Measurements from ENCODE around the gene SOX8.

SOX8 gene

GRCh38 chr16:973366-973765 is 8.2 kb upstream of the SOX8 start:
- no peak for TF ChIP-seq CTCF (IDR thresholded peaks at IDR 0.05; ENCODE audit: low read depth, low read length, missing control alignments)
- no peak for DNase-seq (ENCODE audit: extremely low read depth, low read depth)
- no peak overlapping the region for H3K4me3 ChIP-seq (replicated peaks; ENCODE audit: low read depth, low read length)

DNA sequence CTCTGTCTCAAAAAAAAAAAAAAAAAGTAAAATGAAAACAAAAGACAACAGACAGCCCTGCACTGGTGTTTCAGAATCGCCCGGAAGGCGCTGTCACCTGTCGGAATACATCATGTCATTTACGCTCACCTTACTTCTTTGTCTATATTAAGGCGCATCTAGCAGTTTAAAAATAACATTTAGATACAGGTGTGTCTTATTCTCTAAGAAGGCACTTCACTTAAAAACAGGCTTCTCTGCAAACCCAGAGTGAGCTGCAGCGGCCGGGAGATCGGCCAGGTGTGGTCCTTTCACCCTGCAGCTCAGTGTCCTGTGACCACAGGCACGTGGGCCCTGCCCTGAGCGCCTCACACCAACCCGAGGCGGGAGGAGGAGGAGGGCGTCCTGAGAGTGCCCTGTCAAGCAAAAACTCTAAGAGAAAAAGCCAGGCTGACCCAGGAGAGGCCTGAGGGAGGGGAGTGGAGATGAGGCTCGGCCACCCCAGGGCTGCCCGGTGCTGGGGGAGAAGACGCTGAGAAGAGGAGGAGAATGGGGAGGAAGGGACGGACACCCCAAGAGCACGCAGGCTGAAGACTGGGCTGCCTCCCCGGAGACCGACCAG is 7.5 kb upstream of the SOX8 start:
- no peak overlapping the region for H3K4me3 ChIP-seq (replicated peaks; ENCODE audit: low read depth, low read length)
- DNase-seq (ENCODE audit: extremely low read depth, low read depth) = no peak
- no peak for TF ChIP-seq CTCF (IDR thresholded peaks at IDR 0.05; ENCODE audit: low read depth, low read length, missing control alignments)

GRCh38 chr16:974611-975261 is 6.8 kb upstream of the SOX8 start:
- no peak for DNase-seq (ENCODE audit: extremely low read depth, low read depth)
- no peak for TF ChIP-seq CTCF (IDR thresholded peaks at IDR 0.05; ENCODE audit: low read depth, low read length, missing control alignments)
- no peak overlapping the region for H3K4me3 ChIP-seq (replicated peaks; ENCODE audit: low read depth, low read length)

GRCh38 chr16:975291-975690 is 6.3 kb upstream of the SOX8 start:
- no peak for TF ChIP-seq CTCF (IDR thresholded peaks at IDR 0.05; ENCODE audit: low read depth, low read length, missing control alignments)
- H3K4me3 ChIP-seq (replicated peaks; ENCODE audit: low read depth, low read length) = no peak overlapping the region
- no peak for DNase-seq (ENCODE audit: extremely low read depth, low read depth)

DNA sequence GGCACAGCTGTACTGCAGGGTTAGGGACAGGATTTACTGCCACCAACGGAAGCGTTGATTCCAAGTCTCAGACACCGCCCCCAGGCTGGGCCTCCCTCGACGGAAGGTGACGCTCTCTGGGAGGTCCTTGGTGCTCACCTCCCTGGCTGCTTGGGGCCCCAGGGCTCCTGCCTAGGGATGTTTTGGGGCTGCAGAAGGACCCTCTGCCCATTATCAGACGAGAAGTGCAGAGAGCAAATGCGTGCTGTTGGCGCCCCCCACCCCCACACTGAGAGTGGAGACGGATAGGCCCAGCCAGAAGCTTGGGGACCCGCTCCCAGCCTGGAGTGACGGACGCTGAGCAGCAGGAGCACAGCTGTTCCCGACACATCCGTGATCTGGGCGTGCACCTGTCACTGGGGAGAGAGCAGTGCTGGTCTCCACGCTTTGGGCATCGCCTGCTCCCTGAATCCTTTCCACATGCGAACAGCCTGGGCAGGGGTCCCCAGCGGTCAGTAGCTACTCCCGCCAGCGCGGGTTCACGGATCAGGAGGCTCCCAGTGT is 5.1 kb upstream of the SOX8 start:
- no peak for TF ChIP-seq CTCF (IDR thresholded peaks at IDR 0.05; ENCODE audit: low read depth, low read length, missing control alignments)
- DNase-seq (ENCODE audit: extremely low read depth, low read depth) = no peak
- no peak overlapping the region for H3K4me3 ChIP-seq (replicated peaks; ENCODE audit: low read depth, low read length)

GRCh38 chr16:977081-977701 is 4.4 kb upstream of the SOX8 start:
- no peak for DNase-seq (ENCODE audit: extremely low read depth, low read depth)
- no peak for TF ChIP-seq CTCF (IDR thresholded peaks at IDR 0.05; ENCODE audit: low read depth, low read length, missing control alignments)
- no peak overlapping the region for H3K4me3 ChIP-seq (replicated peaks; ENCODE audit: low read depth, low read length)

All from HFF-Myc (cell line).